Adrenal gland (tissue), 5 donors: Measurements from ENCODE around the gene SPECC1L.

Experiments used
- CTCF ChIP-seq, 6 experiments: fragments of 450-650 bp in 4 of 6; fragments of 200-600 bp in 2 of 6; sonication (generic) in 1 of 6; IDR thresholded peaks; 1 replicate in 5 of 6; 2 replicates in 1 of 6; pipeline versions ENCODE4 v1.5.1 to v1.8.0; 2016 to 2021; ENCODE audit warnings: antibody characterized with exemption in 6 of 6, mild to moderate bottlenecking in 2 of 6, moderate library complexity in 1 of 6
- POLR2A ChIP-seq, 2 donors: fragments of 450-650 bp; IDR thresholded peaks; one replicate each; pipeline ENCODE4 v1.6.1; 2017; ENCODE audit warnings: antibody characterized with exemption in 2 of 2, mild to moderate bottlenecking in 2 of 2, moderate library complexity in 1 of 2
- donor health status: DM: no; HTN: no; CAD: no.

GRCh38 chr22:24330636-24331035, 60.0 kb downstream of the SPECC1L start:
- TF ChIP-seq CTCF (IDR thresholded peaks at IDR 0.05), result no peak
- no peak for TF ChIP-seq POLR2A (IDR thresholded peaks at IDR 0.05)
